Neural progenitor cell (in vitro differentiated cells): Measurements from ENCODE around the gene APOC4. TPM values are rescaled to one million over a fixed set of nuclear protein-coding genes. Genes with fewer than 3 reads are reported as not detected.

Experiments
- DNase-seq: peaks from one replicate; pipeline ENCODE4 v3.0.0-alpha.2; 2016; ENCODE audit warnings: low spot score
- H2AFZ ChIP-seq: fragments of 200-600 bp; sonication (generic); replicated peaks from 2 replicates; pipeline ENCODE4 v1.6.1; 2016; ENCODE audit warnings: antibody characterized with exemption
- H3F3A ChIP-seq: fragments of 200-600 bp; sonication (generic); 2 replicates; pipeline ENCODE4 v1.6.1; 2016; ENCODE audit warnings: antibody characterized with exemption, low read depth
- H3K27ac ChIP-seq: fragments of 200-600 bp; sonication (generic); 2 replicates; pipeline ENCODE4 v1.5.1; 2016; ENCODE audit warnings: mild to moderate bottlenecking
- H3K27me3 ChIP-seq: fragments of 200-600 bp; sonication (generic); 2 replicates; pipeline ENCODE4 v1.6.1; 2016; ENCODE audit warnings: mild to moderate bottlenecking, moderate library complexity
- H3K36me3 ChIP-seq: fragments of 200-600 bp; sonication (generic); 2 replicates; pipeline ENCODE4 v1.5.1; 2016
- H3K4me1 ChIP-seq: fragments of 200-600 bp; sonication (generic); 2 replicates; pipeline ENCODE4 v1.6.1; 2016; ENCODE audit warnings: mixed run types
- H3K4me2 ChIP-seq: fragments of 200-600 bp; sonication (generic); 2 replicates; pipeline ENCODE4 v1.6.1; 2016
- H3K4me3 ChIP-seq: fragments of 200-600 bp; sonication (generic); 2 replicates; pipeline ENCODE4 v1.5.1; 2016
- H3K79me2 ChIP-seq: fragments of 200-600 bp; sonication (generic); 2 replicates; pipeline ENCODE4 v1.6.1; 2016; ENCODE audit warnings: low read depth
- H3K9ac ChIP-seq: fragments of 200-600 bp; sonication (generic); 2 replicates; pipeline ENCODE4 v1.6.1; 2016
- H3K9me3 ChIP-seq: fragments of 200-600 bp; sonication (generic); 2 replicates; pipeline ENCODE4 v1.5.1; 2016; ENCODE audit warnings: low read depth
- H4K20me1 ChIP-seq: fragments of 200-600 bp; sonication (generic); 2 replicates; pipeline ENCODE4 v1.6.1; 2016; ENCODE audit warnings: low read depth
- H3K27ac Mint-ChIP-seq: 3 replicates; pipeline ENCODE4 v1.8.0; 2021; ENCODE audit warnings: mixed read lengths
- H3K27me3 Mint-ChIP-seq: 2 replicates; pipeline ENCODE4 v1.8.0; 2022; ENCODE audit warnings: low read depth, mild to moderate bottlenecking, inconsistent platforms, moderate library complexity, mixed read lengths; ENCODE audit not compliant: insufficient read depth
- H3K36me3 Mint-ChIP-seq: 3 replicates; pipeline ENCODE4 v1.8.0; 2021; ENCODE audit warnings: mixed read lengths
- H3K4me1 Mint-ChIP-seq: 3 replicates; pipeline ENCODE4 v1.8.0; 2021; ENCODE audit warnings: mixed read lengths
- H3K4me3 Mint-ChIP-seq: 3 replicates; pipeline ENCODE4 v1.8.0; 2021; ENCODE audit warnings: mild to moderate bottlenecking, moderate library complexity, mixed read lengths
- H3K9me3 Mint-ChIP-seq: 3 replicates; pipeline ENCODE4 v1.8.0; 2020; ENCODE audit warnings: mixed read lengths
- EZH2 ChIP-seq: fragments of 200-600 bp; sonication (generic); IDR thresholded peaks from 2 replicates; pipeline ENCODE4 v1.6.1; 2017; ENCODE audit warnings: antibody characterized with exemption, mild to moderate bottlenecking, moderate library complexity
- EZH2phosphoT487 ChIP-seq: fragments of 200-600 bp; sonication (generic); IDR thresholded peaks from 2 replicates; pipeline ENCODE4 v1.6.1; 2017; ENCODE audit warnings: antibody characterized with exemption
- total RNA-seq: library from RNA; depleted of rRNA; stranded (reverse); fragments of >200 nt; gene quantifications from 2 replicates; pipeline ENCODE4 v1.2.3, GENCODE V29; 2015; ENCODE audit warnings: low replicate concordance
- TF ChIP-seq, protein P1 (sequence below): fragments of 200-600 bp; sonication (generic); IDR thresholded peaks from 2 replicates; pipeline ENCODE4 v1.5.1; 2017; ENCODE audit warnings: antibody characterized with exemption, mild to moderate bottlenecking

Gene APOC4
- total RNA-seq, 1 donor from 2014 or later: not detected

DNA sequence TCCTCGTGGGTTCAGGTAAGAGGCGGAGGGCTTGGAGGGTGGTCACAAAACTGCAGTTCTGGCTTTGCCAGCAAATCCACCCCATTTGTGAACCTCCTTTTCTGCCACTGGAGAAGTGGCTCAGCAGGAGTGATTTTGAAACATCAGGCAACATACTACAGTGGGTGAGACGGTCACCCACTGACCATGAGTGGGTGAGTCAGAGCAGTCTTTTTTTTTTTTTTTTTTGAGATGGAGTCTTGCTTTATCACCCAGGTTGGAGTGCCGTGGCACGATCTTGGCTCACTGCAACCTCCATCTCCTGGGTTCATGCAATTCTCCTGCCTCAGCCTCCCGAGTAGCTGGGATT lies 48.0 kb upstream of the APOC4 start:
- Histone ChIP-seq H3K27me3 (no peaks in the 10 kb centered on the region), H2AFZ (no peak overlapping the region), H3K4me3 (no peak overlapping the region), H3K9ac (no peak overlapping the region), H3F3A (peaks cover 22% of the 10 kb centered on the region), H3K4me1 (peaks cover 8% of the 10 kb centered on the region), H3K27ac (no peak overlapping the region), H4K20me1 (peaks cover 20% of the 10 kb centered on the region), H3K4me2 (no peak overlapping the region), H3K36me3 (no peaks in the 10 kb centered on the region), H3K79me2 (peaks cover 29% of the 10 kb centered on the region), H3K9me3 (no peaks in the 10 kb centered on the region)
- no peak overlapping the region for H3K4me3 Mint-ChIP-seq
- no peak for DNase-seq
- peaks cover 6% of the 10 kb centered on the region for H3K27me3 Mint-ChIP-seq
- H3K9me3 Mint-ChIP-seq: no peaks in the 10 kb centered on the region
- TF ChIP-seq EZH2 (no peak), EZH2phosphoT487 (no peak)
- TF ChIP-seq, protein P1, sequence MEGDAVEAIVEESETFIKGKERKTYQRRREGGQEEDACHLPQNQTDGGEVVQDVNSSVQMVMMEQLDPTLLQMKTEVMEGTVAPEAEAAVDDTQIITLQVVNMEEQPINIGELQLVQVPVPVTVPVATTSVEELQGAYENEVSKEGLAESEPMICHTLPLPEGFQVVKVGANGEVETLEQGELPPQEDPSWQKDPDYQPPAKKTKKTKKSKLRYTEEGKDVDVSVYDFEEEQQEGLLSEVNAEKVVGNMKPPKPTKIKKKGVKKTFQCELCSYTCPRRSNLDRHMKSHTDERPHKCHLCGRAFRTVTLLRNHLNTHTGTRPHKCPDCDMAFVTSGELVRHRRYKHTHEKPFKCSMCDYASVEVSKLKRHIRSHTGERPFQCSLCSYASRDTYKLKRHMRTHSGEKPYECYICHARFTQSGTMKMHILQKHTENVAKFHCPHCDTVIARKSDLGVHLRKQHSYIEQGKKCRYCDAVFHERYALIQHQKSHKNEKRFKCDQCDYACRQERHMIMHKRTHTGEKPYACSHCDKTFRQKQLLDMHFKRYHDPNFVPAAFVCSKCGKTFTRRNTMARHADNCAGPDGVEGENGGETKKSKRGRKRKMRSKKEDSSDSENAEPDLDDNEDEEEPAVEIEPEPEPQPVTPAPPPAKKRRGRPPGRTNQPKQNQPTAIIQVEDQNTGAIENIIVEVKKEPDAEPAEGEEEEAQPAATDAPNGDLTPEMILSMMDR: no peak
- H3K36me3 Mint-ChIP-seq: peaks cover 28% of the 10 kb centered on the region
- H3K4me1 Mint-ChIP-seq: peaks cover 23% of the 10 kb centered on the region
- no peak overlapping the region for H3K27ac Mint-ChIP-seq

GRCh38 chr19:44894946-44895345 lies 47.1 kb upstream of the APOC4 start:
- TF ChIP-seq, protein P1: no peak
- TF ChIP-seq EZH2 (no peak), EZH2phosphoT487 (no peak)
- Mint-ChIP-seq H3K36me3 (peaks cover 28% of the 10 kb centered on the region), H3K27me3 (peaks cover 6% of the 10 kb centered on the region), H3K27ac (no peak overlapping the region), H3K4me1 (peaks cover 21% of the 10 kb centered on the region), H3K9me3 (no peaks in the 10 kb centered on the region), H3K4me3 (peak overlapping the region; percentile 48)
- Histone ChIP-seq H3K4me2 (no peak overlapping the region), H2AFZ (no peak overlapping the region), H3K4me1 (peaks cover 8% of the 10 kb centered on the region), H3K4me3 (no peak overlapping the region), H3K36me3 (no peaks in the 10 kb centered on the region), H3K9ac (no peak overlapping the region), H3K79me2 (peaks cover 29% of the 10 kb centered on the region), H3K27me3 (no peaks in the 10 kb centered on the region), H3K9me3 (no peaks in the 10 kb centered on the region), H4K20me1 (peaks cover 21% of the 10 kb centered on the region), H3F3A (peaks cover 15% of the 10 kb centered on the region), H3K27ac (no peak overlapping the region)
- no peak for DNase-seq

DNA sequence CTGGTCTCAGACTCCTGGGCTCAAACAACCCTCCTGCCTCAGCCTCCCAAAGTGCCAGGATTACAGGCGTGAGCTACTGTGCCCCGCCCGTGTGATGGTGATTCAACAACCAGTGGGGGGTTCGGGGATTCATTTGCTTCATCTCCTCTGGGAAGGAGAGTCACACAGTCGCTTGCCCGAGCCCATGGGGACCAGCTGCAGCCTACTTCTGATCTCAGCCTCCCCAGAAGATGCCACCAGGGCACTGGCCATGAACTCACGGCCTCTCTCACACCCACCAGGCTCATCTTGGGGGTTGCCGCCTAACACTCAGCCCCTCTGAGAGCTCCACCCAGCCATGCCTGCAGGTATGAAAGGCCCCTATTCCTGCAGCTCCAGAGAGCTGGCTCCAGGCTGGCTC lies 44.2 kb upstream of the APOC4 start:
- Histone ChIP-seq H3K36me3 (no peaks in the 10 kb centered on the region), H2AFZ (no peak overlapping the region), H3K9me3 (no peaks in the 10 kb centered on the region), H3K4me2 (no peak overlapping the region), H3K27ac (no peak overlapping the region), H4K20me1 (peaks cover 10% of the 10 kb centered on the region), H3K9ac (no peak overlapping the region), H3K27me3 (no peaks in the 10 kb centered on the region), H3F3A (peaks cover 6% of the 10 kb centered on the region), H3K4me1 (no peaks in the 10 kb centered on the region), H3K4me3 (no peak overlapping the region), H3K79me2 (peaks cover 12% of the 10 kb centered on the region)
- no peak for DNase-seq
- H3K36me3 Mint-ChIP-seq: peaks cover 23% of the 10 kb centered on the region
- TF ChIP-seq, protein P1: no peak
- TF ChIP-seq EZH2: no peak
- no peak for TF ChIP-seq EZH2phosphoT487
- H3K4me3 Mint-ChIP-seq: no peak overlapping the region
- peaks cover 8% of the 10 kb centered on the region for H3K27me3 Mint-ChIP-seq
- H3K9me3 Mint-ChIP-seq: no peaks in the 10 kb centered on the region
- no peak overlapping the region for H3K27ac Mint-ChIP-seq
- peaks cover 3% of the 10 kb centered on the region for H3K4me1 Mint-ChIP-seq
